Neuron (in vitro differentiated cells): ENCODE measurements around the gene TRIM72.
"Not testable (repeated sequence)": the region's sequence is repeated elsewhere in the genome, so short reads cannot be mapped to it uniquely, and the experiment has no call there.

ENCODE experiments used
- H2AFZ ChIP-seq: one replicate; pipeline ENCODE4 v1.6.1; 2013; ENCODE audit warnings: low read depth, mild to moderate bottlenecking, inconsistent platforms, low read length, moderate library complexity
- H3K27me3 ChIP-seq: one replicate; pipeline ENCODE4 v1.6.1; 2013; ENCODE audit warnings: low read length; ENCODE audit not compliant: insufficient read depth
- H3K36me3 ChIP-seq: one replicate; pipeline ENCODE4 v1.6.1; 2013; ENCODE audit warnings: low read length; ENCODE audit not compliant: insufficient read depth
- H3K4me1 ChIP-seq: one replicate; pipeline ENCODE4 v1.6.1; 2013; ENCODE audit warnings: low read length; ENCODE audit not compliant: insufficient read depth
- H3K4me3 ChIP-seq: 2 replicates; pipeline ENCODE4 v1.5.1; 2013; ENCODE audit warnings: mild to moderate bottlenecking, low read length, moderate library complexity
- H3K9me3 ChIP-seq: one replicate; pipeline ENCODE4 v1.6.1; 2013; ENCODE audit warnings: low read length

The TRIM72 gene

DNA sequence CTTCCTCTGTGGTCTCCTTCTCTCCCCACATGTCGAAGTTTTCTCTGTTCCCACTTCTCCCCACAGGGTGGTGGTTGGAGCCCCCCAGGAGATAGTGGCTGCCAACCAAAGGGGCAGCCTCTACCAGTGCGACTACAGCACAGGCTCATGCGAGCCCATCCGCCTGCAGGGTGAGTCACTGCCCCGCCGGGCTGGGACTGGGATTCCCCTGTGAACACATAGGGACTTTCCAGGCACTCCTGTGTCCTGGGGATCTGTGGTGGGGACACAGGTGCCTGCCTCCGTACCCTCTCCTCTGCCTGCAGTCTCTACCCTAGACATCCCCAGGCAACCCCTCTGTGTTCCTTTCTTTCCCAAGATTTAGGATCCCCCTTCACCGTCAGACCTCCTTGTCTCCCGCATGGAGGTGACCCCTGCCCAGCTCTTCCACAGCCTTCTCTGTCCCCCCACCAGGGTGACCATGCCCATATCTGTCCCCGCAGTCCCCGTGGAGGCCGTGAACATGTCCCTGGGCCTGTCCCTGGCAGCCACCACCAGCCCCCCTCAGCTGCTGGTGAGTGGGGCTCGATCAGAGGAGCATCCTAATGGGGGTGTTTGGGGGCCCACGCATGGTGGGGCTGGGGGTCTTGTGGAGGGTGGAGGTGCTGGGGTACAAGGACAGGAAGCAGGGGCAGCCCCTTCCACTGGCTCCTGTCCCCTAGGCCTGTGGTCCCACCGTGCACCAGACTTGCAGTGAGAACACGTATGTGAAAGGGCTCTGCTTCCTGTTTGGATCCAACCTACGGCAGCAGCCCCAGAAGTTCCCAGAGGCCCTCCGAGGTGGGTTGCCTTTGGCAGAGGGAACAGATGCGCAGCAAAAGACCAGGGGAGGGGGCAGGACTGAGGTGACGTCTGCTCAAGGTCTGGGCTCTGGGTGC lies 51.7 kb downstream of the TRIM72 start:
- no peak overlapping the region for H3K4me3 ChIP-seq
- no peaks in the 10 kb centered on the region for H3K4me1 ChIP-seq
- no peaks in the 10 kb centered on the region for H3K9me3 ChIP-seq
- H3K27me3 ChIP-seq, result peaks cover 10% of the 10 kb centered on the region
- H2AFZ ChIP-seq, result no peak overlapping the region
- no peaks in the 10 kb centered on the region for H3K36me3 ChIP-seq

DNA sequence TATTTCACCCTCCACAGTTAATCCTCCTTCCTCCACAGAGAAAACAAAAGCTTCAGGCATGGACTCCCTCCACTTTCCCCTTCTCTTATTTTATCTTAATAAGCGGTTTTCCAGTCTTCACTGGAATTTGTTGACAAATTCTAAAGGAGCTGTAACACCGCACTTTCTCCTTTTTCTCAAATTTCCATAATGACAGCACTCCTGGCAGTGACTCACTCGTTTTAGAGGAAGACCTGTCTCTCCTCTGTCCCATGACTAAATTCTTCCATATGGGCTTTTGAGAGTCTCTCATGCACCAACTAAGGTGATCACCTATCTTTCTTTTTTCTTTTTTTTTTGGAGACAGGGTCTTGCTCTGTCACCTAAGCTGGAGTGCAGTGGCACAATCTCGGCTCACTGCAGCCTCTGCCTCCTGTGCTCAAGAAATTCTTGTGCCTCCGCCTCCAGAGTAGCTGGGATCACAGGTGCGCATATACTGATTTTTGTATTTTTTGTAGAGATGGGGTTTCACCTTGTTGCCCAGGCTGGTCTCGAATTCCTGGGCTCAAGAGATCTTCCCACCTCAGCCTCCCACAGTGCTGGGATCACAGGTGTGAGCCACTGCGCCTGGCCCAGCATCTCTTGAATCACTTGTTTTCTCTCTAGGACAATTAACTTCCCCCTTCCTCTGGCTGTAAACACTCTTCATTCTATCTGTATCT lies 53.6 kb downstream of the TRIM72 start:
- H3K4me1 ChIP-seq, result no peaks in the 10 kb centered on the region
- no peak overlapping the region for H3K4me3 ChIP-seq
- no peak overlapping the region for H2AFZ ChIP-seq
- peaks cover 3% of the 10 kb centered on the region for H3K27me3 ChIP-seq
- no peaks in the 10 kb centered on the region for H3K9me3 ChIP-seq
- no peaks in the 10 kb centered on the region for H3K36me3 ChIP-seq

DNA sequence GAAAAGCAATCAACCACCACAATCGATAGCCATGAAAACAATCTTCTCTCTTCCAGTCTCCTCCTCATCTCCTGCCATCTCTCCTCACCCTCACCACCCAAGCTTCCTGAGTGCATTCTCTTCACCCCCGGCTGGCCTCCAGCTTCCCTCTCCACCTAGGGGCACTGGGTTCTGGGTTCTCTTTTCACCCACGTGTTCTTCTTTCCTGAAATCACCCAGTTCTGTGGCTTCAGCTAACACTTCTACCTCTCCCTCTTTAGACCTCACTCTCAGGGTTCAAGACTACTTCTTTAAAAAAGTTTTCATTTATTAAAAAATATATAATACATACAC lies 54.1 kb downstream of the TRIM72 start:
- Histone ChIP-seq H3K27me3 (peaks cover 3% of the 10 kb centered on the region), H3K4me3 (no peak overlapping the region), H3K9me3 (no peaks in the 10 kb centered on the region), H2AFZ (no peak overlapping the region), H3K4me1 (no peaks in the 10 kb centered on the region), H3K36me3 (no peaks in the 10 kb centered on the region)

DNA sequence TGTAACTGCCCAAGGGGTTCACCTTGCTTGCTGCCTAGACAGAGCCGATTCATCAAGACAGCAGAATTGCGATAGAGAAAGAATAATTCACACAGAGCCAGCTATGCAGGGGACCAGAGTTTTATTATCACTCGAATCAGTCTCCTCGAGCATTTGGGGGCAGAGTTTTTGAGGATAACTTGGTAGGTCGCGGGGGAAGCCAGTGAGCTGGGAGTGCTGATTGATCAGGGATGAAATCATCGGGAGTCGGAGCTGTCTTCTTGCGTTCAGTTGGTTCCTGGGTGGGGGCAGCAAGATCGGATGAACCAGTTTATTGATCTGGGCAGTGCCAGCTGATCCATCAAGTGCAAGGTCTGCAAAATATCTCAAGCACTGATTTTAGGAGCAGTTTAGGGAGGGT lies 55.0 kb downstream of the TRIM72 start:
- peaks cover 3% of the 10 kb centered on the region for H3K27me3 ChIP-seq
- H2AFZ ChIP-seq, result no peak overlapping the region
- no peaks in the 10 kb centered on the region for H3K9me3 ChIP-seq
- H3K4me3 ChIP-seq, result no peak overlapping the region
- H3K36me3 ChIP-seq, result no peaks in the 10 kb centered on the region
- no peaks in the 10 kb centered on the region for H3K4me1 ChIP-seq

DNA sequence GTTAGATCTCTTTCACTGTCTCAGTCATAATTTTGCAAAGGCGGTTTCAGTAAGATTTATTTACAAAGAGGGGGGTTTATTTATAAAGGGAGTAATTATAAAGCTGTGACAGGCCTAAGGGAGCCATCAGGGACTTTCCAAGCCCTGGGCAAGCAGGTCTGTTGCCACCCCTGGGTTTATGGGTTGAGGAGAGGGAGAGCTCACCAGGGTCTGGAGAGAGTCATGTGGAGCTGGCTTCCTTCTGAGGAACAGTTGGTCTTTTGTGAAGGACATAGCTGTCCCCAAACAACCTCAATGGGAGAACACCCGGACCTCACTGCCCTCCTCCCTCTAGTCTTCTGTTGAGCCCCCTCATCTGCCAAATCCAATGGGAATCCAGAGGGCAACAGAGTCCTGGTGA lies 55.6 kb downstream of the TRIM72 start:
- H3K4me3 ChIP-seq, result no peak overlapping the region
- H3K36me3 ChIP-seq, result no peaks in the 10 kb centered on the region
- H3K27me3 ChIP-seq, result peaks cover 3% of the 10 kb centered on the region
- H3K4me1 ChIP-seq, result no peaks in the 10 kb centered on the region
- no peaks in the 10 kb centered on the region for H3K9me3 ChIP-seq
- H2AFZ ChIP-seq, result no peak overlapping the region

DNA sequence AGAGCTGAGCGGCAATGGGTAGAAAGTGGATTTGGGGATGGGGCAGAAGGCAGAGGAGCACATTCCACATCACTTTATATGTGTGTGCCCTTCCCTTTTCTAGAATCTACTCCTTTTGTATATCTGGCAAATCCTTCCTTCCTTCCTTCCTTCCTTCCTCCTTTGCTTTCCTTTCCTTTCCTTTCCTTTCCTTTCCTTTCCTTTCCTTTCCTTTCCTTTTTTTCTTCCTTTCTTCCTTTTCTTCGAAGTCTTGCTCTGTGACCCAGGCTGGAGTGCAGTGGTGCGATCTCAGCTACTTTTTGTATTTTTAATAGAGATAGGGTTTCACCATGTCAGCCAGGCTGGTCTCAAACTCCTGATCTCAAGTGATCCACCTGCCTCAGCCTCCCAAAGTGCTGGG lies 56.1 kb downstream of the TRIM72 start:
- not testable (repeated sequence) for H3K4me3 ChIP-seq, H2AFZ ChIP-seq, H3K36me3 ChIP-seq, H3K4me1 ChIP-seq, H3K27me3 ChIP-seq, H3K9me3 ChIP-seq

DNA sequence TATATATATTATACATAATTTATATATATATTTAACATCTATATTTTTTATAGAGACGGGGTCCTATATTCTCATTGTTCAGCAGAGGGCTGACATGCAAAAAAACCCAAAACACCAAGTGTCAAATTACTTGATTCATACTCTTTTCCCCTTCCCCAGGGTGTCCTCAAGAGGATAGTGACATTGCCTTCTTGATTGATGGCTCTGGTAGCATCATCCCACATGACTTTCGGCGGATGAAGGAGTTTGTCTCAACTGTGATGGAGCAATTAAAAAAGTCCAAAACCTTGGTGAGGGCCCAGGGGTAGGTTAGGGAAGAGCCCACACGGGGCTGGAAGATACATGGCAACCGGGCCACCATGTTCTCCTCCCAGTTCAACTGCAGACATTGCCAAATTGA lies 56.9 kb downstream of the TRIM72 start:
- no peaks in the 10 kb centered on the region for H3K9me3 ChIP-seq
- peaks cover 3% of the 10 kb centered on the region for H3K27me3 ChIP-seq

DNA sequence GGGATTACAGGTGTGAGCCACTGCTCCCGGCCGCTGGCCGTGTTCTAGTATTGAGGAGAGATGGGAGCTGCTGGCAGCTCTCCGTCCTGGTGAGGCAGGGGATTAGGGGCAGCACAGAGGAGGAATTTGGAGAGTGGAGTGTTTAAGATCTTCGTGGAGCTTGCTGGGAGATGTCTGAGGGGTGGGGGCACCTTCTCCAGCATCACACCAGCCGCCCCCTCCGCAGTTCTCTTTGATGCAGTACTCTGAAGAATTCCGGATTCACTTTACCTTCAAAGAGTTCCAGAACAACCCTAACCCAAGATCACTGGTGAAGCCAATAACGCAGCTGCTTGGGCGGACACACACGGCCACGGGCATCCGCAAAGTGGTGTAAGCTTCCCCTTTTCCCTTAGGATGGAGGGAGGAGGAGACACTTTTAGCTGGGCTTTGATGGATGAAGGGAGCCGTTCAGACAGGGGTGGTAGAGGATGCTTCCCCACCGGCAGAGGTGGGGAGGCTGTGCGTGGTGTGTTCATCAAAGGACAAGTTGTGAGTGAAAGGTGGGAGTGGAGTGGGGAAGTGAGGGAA lies 57.8 kb downstream of the TRIM72 start:
- Histone ChIP-seq H3K4me1 (no peaks in the 10 kb centered on the region), H2AFZ (no peak overlapping the region), H3K4me3 (no peak overlapping the region), H3K27me3 (peaks cover 3% of the 10 kb centered on the region), H3K36me3 (no peaks in the 10 kb centered on the region), H3K9me3 (no peaks in the 10 kb centered on the region)

More for the DNA sequence above, 56.9 kb downstream of the TRIM72 start:
- Histone ChIP-seq H2AFZ (no peak overlapping the region), H3K4me1 (no peaks in the 10 kb centered on the region), H3K36me3 (no peaks in the 10 kb centered on the region), H3K4me3 (no peak overlapping the region)

DNA sequence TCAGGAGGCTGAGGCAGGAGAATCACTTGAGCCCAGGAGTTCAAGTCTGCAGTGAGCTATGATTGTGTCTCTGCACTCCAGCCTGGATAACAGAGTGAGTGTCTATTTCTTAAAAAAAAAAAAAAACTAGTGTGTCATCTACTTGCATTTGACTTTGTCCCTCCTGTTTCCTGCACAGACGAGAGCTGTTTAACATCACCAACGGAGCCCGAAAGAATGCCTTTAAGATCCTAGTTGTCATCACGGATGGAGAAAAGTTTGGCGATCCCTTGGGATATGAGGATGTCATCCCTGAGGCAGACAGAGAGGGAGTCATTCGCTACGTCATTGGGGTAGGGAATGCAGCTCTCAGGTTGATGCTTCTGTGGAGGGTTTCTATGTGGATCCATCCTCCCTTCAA lies 59.3 kb downstream of the TRIM72 start:
- no peaks in the 10 kb centered on the region for H3K9me3 ChIP-seq
- H3K27me3 ChIP-seq, result peaks cover 3% of the 10 kb centered on the region
- H2AFZ ChIP-seq, result no peak overlapping the region
- no peaks in the 10 kb centered on the region for H3K36me3 ChIP-seq
- no peaks in the 10 kb centered on the region for H3K4me1 ChIP-seq
- H3K4me3 ChIP-seq, result no peak overlapping the region

DNA sequence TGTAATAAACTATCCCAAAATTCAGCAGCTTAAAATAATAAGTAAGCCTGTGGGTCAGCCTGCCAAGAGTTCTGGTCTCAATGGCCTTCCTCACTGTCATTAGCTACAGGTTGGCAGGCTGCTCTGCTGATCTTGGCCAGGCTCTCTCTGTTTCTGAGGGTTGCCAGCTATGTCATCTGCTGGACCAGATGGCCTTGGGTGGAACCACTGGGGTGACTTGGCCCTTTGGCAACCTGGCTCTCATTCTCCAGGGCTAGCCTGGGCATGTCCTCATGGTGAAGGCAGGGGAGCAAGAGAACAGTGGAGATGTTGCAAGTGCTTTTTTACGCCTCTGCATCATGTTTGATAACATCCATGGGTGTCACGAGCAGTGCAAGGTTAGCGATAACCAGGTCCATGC lies 59.8 kb downstream of the TRIM72 start:
- no peaks in the 10 kb centered on the region for H3K36me3 ChIP-seq
- H3K27me3 ChIP-seq, result peaks cover 3% of the 10 kb centered on the region
- H3K4me1 ChIP-seq, result no peaks in the 10 kb centered on the region
- H2AFZ ChIP-seq, result no peak overlapping the region
- H3K4me3 ChIP-seq, result no peak overlapping the region
- H3K9me3 ChIP-seq, result no peaks in the 10 kb centered on the region

DNA sequence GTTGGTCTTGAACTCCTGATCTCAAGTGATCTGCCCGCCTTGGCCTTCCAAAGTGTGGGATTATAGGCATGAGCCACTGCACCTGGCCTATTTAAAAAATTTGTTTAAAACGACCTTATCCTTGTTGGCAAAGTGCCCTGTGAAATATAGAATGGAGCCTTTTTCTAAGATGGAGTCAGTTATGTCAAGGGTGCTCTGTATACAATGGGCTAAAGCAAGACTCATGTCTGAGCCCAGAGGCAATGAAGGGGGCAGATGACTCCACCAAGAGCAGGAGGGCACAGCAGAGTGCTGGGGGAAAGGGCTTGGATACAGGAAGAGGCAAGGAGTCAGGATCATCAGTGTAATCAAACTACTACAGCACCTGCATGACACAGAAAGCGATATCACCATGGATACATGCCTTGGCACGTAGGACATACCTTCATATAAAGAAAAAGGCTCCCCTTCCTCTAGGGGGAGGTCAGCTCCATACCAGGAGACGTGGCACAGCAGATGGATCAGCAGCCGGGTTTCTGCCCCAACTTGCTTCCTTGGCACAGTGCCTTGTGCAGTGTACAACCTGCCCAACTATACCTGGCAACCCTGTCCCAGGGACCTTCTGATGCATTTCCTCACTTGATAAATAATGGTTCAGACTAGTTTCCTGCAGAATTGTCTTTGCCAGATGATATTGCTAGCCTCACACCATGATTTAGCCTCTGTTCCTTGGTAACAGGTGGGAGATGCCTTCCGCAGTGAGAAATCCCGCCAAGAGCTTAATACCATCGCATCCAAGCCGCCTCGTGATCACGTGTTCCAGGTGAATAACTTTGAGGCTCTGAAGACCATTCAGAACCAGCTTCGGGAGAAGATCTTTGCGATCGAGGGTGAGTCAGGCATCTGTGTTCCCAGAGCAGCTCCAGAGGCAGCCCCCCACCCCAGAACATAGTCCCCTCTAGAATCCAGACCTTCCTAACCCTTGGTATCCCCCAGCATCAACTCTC lies 61.2 kb downstream of the TRIM72 start:
- H3K9me3 ChIP-seq, result no peaks in the 10 kb centered on the region
- no peak overlapping the region for H3K4me3 ChIP-seq
- no peaks in the 10 kb centered on the region for H3K27me3 ChIP-seq
- H2AFZ ChIP-seq, result no peak overlapping the region
- H3K36me3 ChIP-seq, result no peaks in the 10 kb centered on the region
- H3K4me1 ChIP-seq, result no peaks in the 10 kb centered on the region

DNA sequence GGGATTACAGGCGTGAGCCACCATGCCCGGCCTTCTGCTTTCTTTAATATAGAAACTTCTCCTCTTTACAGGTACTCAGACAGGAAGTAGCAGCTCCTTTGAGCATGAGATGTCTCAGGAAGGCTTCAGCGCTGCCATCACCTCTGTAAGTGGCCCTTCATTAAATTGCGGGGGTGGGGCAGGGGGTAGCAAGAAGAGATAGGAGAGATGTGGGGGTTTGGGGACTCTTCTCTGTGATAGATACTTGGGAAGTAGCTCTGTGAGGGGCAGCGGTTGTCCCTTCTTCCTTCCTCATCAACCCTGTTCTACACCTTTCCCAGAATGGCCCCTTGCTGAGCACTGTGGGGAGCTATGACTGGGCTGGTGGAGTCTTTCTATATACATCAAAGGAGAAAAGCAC lies 62.7 kb downstream of the TRIM72 start:
- H3K4me1 ChIP-seq, result no peaks in the 10 kb centered on the region
- H3K36me3 ChIP-seq, result no peaks in the 10 kb centered on the region

More for the DNA sequence above, 62.7 kb downstream of the TRIM72 start:
- no peak overlapping the region for H2AFZ ChIP-seq
- H3K27me3 ChIP-seq, result no peaks in the 10 kb centered on the region
- no peak overlapping the region for H3K4me3 ChIP-seq
- H3K9me3 ChIP-seq, result no peaks in the 10 kb centered on the region
